OCI-LY3 (cell line): Measurements from ENCODE around the gene GRIK4.

Experiments
- H2AFZ ChIP-seq: fragments of 200-600, 300-600 bp; shearing (Covaris generic); 2 replicates; pipeline ENCODE4 v1.6.0; 2014; ENCODE audit warnings: antibody characterized with exemption, low read depth, low read length
- H3K27ac ChIP-seq: fragments of 200-600, 300-600 bp; sonication (generic); 2 replicates; pipeline ENCODE4 v1.5.1; 2014; ENCODE audit warnings: mild to moderate bottlenecking, low read length, moderate library complexity, mixed read lengths
- H3K27me3 ChIP-seq: fragments of 200-600, 300-600 bp; sonication (generic); 2 replicates; pipeline ENCODE4 v1.6.1; 2014; ENCODE audit warnings: low read depth, low read length, mixed read lengths
- H3K36me3 ChIP-seq: fragments of 200-600, 300-600 bp; sonication (generic); replicated peaks from 2 replicates; pipeline ENCODE3; 2014; ENCODE audit warnings: low read depth, low read length, mixed read lengths
- H3K4me1 ChIP-seq: fragments of 300-600, 200-600 bp; sonication (generic); 2 replicates; pipeline ENCODE4 v1.6.1; 2014; ENCODE audit warnings: low read length, mixed read lengths
- H3K4me2 ChIP-seq: fragments of 200-600, 300-600 bp; sonication (generic); 2 replicates; pipeline ENCODE4 v1.6.1; 2014; ENCODE audit warnings: low read length, mixed read lengths
- H3K4me3 ChIP-seq: fragments of 300-600, 200-600 bp; sonication (generic); 2 replicates; pipeline ENCODE4 v1.5.1; 2014; ENCODE audit warnings: antibody characterized with exemption, mild to moderate bottlenecking, low read length, moderate library complexity
- H3K79me2 ChIP-seq: fragments of 300-600, 200-600 bp; shearing (Covaris generic); 2 replicates; pipeline ENCODE4 v1.6.1; 2014; ENCODE audit warnings: mild to moderate bottlenecking, low read length, mixed read lengths
- H3K9ac ChIP-seq: fragments of 300-600, 200-600 bp; shearing (Covaris generic); 2 replicates; pipeline ENCODE4 v1.6.0; 2014; ENCODE audit warnings: mild to moderate bottlenecking, low read length, moderate library complexity
- H3K9me3 ChIP-seq: fragments of 200-600, 300-600 bp; shearing (Covaris generic); 2 replicates; pipeline ENCODE4 v1.6.1; 2014; ENCODE audit warnings: low read length, mixed read lengths; ENCODE audit not compliant: insufficient read depth
- H4K20me1 ChIP-seq: fragments of 200-600, 300-600 bp; sonication (generic); 2 replicates; pipeline ENCODE4 v1.6.1; 2016; ENCODE audit warnings: low read length, mixed read lengths; ENCODE audit not compliant: insufficient read depth
- EZH2phosphoT487 ChIP-seq: fragments of 200-600 bp; shearing (Covaris generic); IDR thresholded peaks from 2 replicates; pipeline ENCODE4 v1.6.1; 2018; ENCODE audit warnings: antibody characterized with exemption, mixed run types, low read depth
- TF ChIP-seq, protein P1 (sequence below): fragments of 200-600, 300-600 bp; sonication (generic); IDR thresholded peaks from 2 replicates; pipeline ENCODE4 v1.5.1; 2014; ENCODE audit warnings: antibody characterized with exemption, low read length, low read depth

GRIK4 gene

GRCh38 chr11:120815319-120816100 is 304.0 kb downstream of the GRIK4 start:
- H4K20me1 ChIP-seq: no peaks in the 10 kb centered on the region
- H3K9me3 ChIP-seq: no peaks in the 10 kb centered on the region
- TF ChIP-seq EZH2phosphoT487: no peak
- TF ChIP-seq, protein P1, sequence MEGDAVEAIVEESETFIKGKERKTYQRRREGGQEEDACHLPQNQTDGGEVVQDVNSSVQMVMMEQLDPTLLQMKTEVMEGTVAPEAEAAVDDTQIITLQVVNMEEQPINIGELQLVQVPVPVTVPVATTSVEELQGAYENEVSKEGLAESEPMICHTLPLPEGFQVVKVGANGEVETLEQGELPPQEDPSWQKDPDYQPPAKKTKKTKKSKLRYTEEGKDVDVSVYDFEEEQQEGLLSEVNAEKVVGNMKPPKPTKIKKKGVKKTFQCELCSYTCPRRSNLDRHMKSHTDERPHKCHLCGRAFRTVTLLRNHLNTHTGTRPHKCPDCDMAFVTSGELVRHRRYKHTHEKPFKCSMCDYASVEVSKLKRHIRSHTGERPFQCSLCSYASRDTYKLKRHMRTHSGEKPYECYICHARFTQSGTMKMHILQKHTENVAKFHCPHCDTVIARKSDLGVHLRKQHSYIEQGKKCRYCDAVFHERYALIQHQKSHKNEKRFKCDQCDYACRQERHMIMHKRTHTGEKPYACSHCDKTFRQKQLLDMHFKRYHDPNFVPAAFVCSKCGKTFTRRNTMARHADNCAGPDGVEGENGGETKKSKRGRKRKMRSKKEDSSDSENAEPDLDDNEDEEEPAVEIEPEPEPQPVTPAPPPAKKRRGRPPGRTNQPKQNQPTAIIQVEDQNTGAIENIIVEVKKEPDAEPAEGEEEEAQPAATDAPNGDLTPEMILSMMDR: no peak
- H3K4me1 ChIP-seq: peaks cover 9% of the 10 kb centered on the region
- H3K4me3 ChIP-seq: no peak overlapping the region
- no peaks in the 10 kb centered on the region for H3K36me3 ChIP-seq
- H3K9ac ChIP-seq: no peak overlapping the region
- no peak overlapping the region for H3K27ac ChIP-seq
- H3K79me2 ChIP-seq: no peaks in the 10 kb centered on the region
- no peak overlapping the region for H2AFZ ChIP-seq
- peaks cover 30% of the 10 kb centered on the region for H3K27me3 ChIP-seq
- no peak overlapping the region for H3K4me2 ChIP-seq

GRCh38 chr11:120816176-120816575 is 304.6 kb downstream of the GRIK4 start:
- H3K27me3 ChIP-seq: peaks cover 35% of the 10 kb centered on the region
- no peak overlapping the region for H2AFZ ChIP-seq
- TF ChIP-seq EZH2phosphoT487: no peak
- TF ChIP-seq, protein P1: no peak
- no peaks in the 10 kb centered on the region for H3K36me3 ChIP-seq
- H3K79me2 ChIP-seq: no peaks in the 10 kb centered on the region
- H3K4me1 ChIP-seq: peaks cover 9% of the 10 kb centered on the region
- H3K9me3 ChIP-seq: no peaks in the 10 kb centered on the region
- H3K4me2 ChIP-seq: no peak overlapping the region
- no peak overlapping the region for H3K27ac ChIP-seq
- no peak overlapping the region for H3K9ac ChIP-seq
- H4K20me1 ChIP-seq: no peaks in the 10 kb centered on the region
- no peak overlapping the region for H3K4me3 ChIP-seq

DNA sequence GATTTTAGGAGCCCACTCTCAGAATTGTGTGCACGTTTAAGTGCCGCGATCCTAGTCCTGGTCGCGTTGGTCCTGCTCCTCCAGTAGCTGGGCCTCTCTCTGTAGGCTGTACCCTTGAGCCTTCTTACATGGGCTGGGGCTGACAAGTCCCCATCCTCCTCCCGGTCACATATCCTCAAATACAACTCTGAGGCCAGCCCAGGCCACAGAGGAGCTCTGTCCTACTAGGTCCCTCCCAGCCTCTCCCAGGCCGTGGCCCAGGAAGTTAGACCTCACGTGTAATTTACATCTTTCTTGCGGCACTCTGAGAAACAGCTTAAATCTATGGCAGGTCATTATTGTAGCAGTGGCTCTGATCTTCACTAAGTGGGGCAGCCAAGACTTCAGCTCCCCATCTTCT is 305.2 kb downstream of the GRIK4 start:
- H3K4me3 ChIP-seq: no peak overlapping the region
- no peaks in the 10 kb centered on the region for H3K79me2 ChIP-seq
- H3K4me1 ChIP-seq: peaks cover 9% of the 10 kb centered on the region
- no peaks in the 10 kb centered on the region for H3K9me3 ChIP-seq
- no peak overlapping the region for H3K4me2 ChIP-seq
- no peak overlapping the region for H2AFZ ChIP-seq
- H3K36me3 ChIP-seq: no peaks in the 10 kb centered on the region
- no peak overlapping the region for H3K27ac ChIP-seq
- H4K20me1 ChIP-seq: no peaks in the 10 kb centered on the region
- TF ChIP-seq, protein P1: no peak
- TF ChIP-seq EZH2phosphoT487: no peak
- H3K9ac ChIP-seq: no peak overlapping the region
- peaks cover 35% of the 10 kb centered on the region for H3K27me3 ChIP-seq

- Histone ChIP-seq H3K4me2 (no peak overlapping the region), H3K27ac (no peak overlapping the region), H3K9ac (no peak overlapping the region), H3K36me3 (no peaks in the 10 kb centered on the region), H3K27me3 (peaks cover 35% of the 10 kb centered on the region), H3K9me3 (no peaks in the 10 kb centered on the region), H3K4me3 (no peak overlapping the region), H3K79me2 (no peaks in the 10 kb centered on the region), H3K4me1 (peaks cover 9% of the 10 kb centered on the region), H4K20me1 (no peaks in the 10 kb centered on the region), H2AFZ (no peak overlapping the region)
- TF ChIP-seq EZH2phosphoT487: no peak
- TF ChIP-seq, protein P1: no peak
These were observed 305.6 kb downstream of the GRIK4 start for GRCh38 chr11:120817158-120817557.
